SK-N-MC (cell line): Measurements from ENCODE around the gene PIK3R1.

Experiments
- EZH2 ChIP-seq: fragments of 200-600 bp; sonication (generic); IDR thresholded peaks from one replicate; pipeline ENCODE4 v1.6.1; 2017; ENCODE audit warnings: antibody characterized with exemption
- FOXP2 ChIP-seq: optimal IDR thresholded peaks from 2 replicates; pipeline ENCODE3; 2011; ENCODE audit warnings: mild to moderate bottlenecking, moderate library complexity; ENCODE audit not compliant: insufficient read depth; ENCODE audit errors: extremely low read length, control extremely low read depth
- POLR2AphosphoS5 ChIP-seq: IDR thresholded peaks from 2 replicates; pipeline ENCODE4 v1.6.1; 2012; ENCODE audit warnings: mild to moderate bottlenecking, low read depth, low read length, borderline replicate concordance

DNA sequence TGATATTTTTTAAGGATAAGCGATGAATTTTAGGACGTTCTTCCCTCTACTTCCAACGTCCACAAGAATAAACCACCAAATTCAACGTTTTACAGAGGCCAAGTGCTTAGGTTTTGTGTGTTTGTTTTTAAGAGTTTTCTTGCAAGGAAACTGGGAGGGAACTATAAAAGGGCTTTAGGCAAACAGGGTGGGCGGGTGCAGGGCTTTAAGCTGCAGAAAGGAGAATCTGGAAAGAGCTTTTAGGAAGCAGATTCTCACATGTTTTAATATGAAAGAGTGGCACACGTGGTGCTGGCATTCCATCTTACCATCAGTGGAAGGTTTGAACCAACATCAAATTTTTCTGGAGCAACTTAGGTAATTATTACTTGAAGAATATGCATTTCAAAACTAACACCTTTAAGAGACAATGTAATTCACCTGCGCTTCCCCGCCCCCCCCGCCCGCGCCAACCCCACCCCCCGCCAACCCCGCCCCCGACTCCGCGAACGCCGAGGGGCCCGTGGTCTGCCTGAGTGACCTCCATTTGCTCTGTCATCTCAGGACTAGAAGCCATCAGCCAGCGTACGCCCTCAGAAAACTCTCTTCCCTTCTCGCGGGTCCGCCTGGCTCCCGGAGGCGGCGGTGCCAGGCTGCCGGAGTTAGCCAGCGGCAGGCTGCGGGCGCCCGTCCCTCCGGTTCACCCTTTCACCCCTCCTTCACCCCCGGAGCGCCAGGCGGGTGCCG lies 911 bp upstream of the PIK3R1 start:
- no peak for TF ChIP-seq EZH2
- no peak for TF ChIP-seq POLR2AphosphoS5
- TF ChIP-seq FOXP2, result no peak
